Endothelial cell of umbilical vein (primary cell): Measurements from ENCODE around the gene PLXDC1. TPM values are rescaled to one million over a fixed set of nuclear protein-coding genes. Genes with fewer than 3 reads are reported as not detected.

Experiments used
- BruUV-seq: library from RNA; stranded (reverse); fragments of 400-500 nt; replicated peaks from 2 replicates; lab custom pipeline; 2021; lab: Mats Ljungman, UMichigan
- CTCF ChIA-PET: fragments of 300-600, 350-600 bp; sonication (Branson Sonifier 250); formaldehyde crosslinking; loops from one replicate; lab custom pipeline; 2021; ENCODE audit warnings: antibody characterized with exemption, inconsistent platforms; lab: Charles Lee
- POLR2A ChIA-PET: fragments of 300-600, 350-600 bp; sonication (Branson Sonifier 250); formaldehyde crosslinking; loops from one replicate; lab custom pipeline; 2021; ENCODE audit warnings: antibody characterized with exemption, inconsistent platforms; lab: Charles Lee
- DNase-seq: peaks from one replicate; pipeline ENCODE4 v3.0.0-alpha.2; 2011; ENCODE audit warnings: low read depth, low spot score
- FAIRE-seq: peaks from 2 replicates; lab custom pipeline; 2011; peaks lifted over from hg19 to GRCh38; lab: Jason Lieb, UNC
- H2AFZ ChIP-seq: 2 replicates; pipeline ENCODE4 v1.6.0; 2012; ENCODE audit warnings: low read depth, low read length, control low read depth, inconsistent platforms
- H3K27ac ChIP-seq: 2 replicates; pipeline ENCODE4 v1.5.1; 2011; ENCODE audit warnings: low read depth, mild to moderate bottlenecking, control low read depth, low read length, moderate library complexity; ENCODE audit not compliant: insufficient read depth
- H3K27me3 ChIP-seq, 2 experiments: 2 replicates each; pipeline versions ENCODE4 v1.6.0 to v1.6.1; 2011; ENCODE audit warnings: low read length in 2 of 2, mixed read lengths in 1 of 2; ENCODE audit not compliant: control insufficient read depth in 2 of 2, insufficient read depth in 2 of 2
- H3K36me3 ChIP-seq, 2 experiments: 2 replicates in 1 of 2; 3 replicates in 1 of 2; pipeline ENCODE4 v1.5.1; 2011; ENCODE audit warnings: low read length in 2 of 2, mild to moderate bottlenecking in 1 of 2, moderate library complexity in 1 of 2; ENCODE audit not compliant: control insufficient read depth in 2 of 2, insufficient read depth in 2 of 2; ENCODE audit errors: extremely low read depth in 1 of 2
- H3K4me1 ChIP-seq: 3 replicates; pipeline ENCODE4 v1.5.1; 2011; ENCODE audit warnings: mild to moderate bottlenecking, low read length; ENCODE audit not compliant: control insufficient read depth, insufficient read depth; ENCODE audit errors: extremely low read depth
- H3K4me2 ChIP-seq: 2 replicates; pipeline ENCODE4 v1.6.1; 2011; ENCODE audit warnings: low read length, control low read depth, mixed read lengths; ENCODE audit not compliant: insufficient read depth
- H3K4me3 ChIP-seq, 3 experiments: fragments of 200-600 bp in 1 of 3; sonication (generic), shearing (Covaris generic) in 1 of 3; replicated peaks in 1 of 3; 2 replicates each; pipeline ENCODE4 v1.5.1; 2011 to 2016; ENCODE audit warnings: control low read depth in 3 of 3, low read length in 3 of 3, mild to moderate bottlenecking in 2 of 3, inconsistent platforms in 1 of 3, low read depth in 1 of 3, moderate library complexity in 1 of 3; ENCODE audit not compliant: insufficient read depth in 1 of 3
- H3K79me2 ChIP-seq: 2 replicates; pipeline ENCODE4 v1.6.0; 2012; ENCODE audit warnings: low read length, inconsistent platforms; ENCODE audit not compliant: control insufficient read depth, insufficient read depth
- H3K9ac ChIP-seq: replicated peaks from 2 replicates; pipeline ENCODE3; 2011; ENCODE audit warnings: low read length, control low read depth; ENCODE audit not compliant: insufficient read depth; ENCODE audit errors: extremely low read depth
- H3K9me1 ChIP-seq: replicated peaks from 3 replicates; pipeline ENCODE4 v1.6.0; 2011; ENCODE audit warnings: mild to moderate bottlenecking, low read length; ENCODE audit not compliant: control insufficient read depth, insufficient read depth; ENCODE audit errors: extremely low read depth
- H3K9me3 ChIP-seq: replicated peaks from 2 replicates; pipeline ENCODE4 v1.5.1; 2012; ENCODE audit warnings: low read length, inconsistent platforms; ENCODE audit not compliant: control insufficient read depth, insufficient read depth
- H4K20me1 ChIP-seq: replicated peaks from 2 replicates; pipeline ENCODE3; 2011; ENCODE audit warnings: mild to moderate bottlenecking, low read length; ENCODE audit not compliant: control insufficient read depth, insufficient read depth; ENCODE audit errors: extremely low read depth
- EZH2 ChIP-seq: IDR thresholded peaks from 2 replicates; pipeline ENCODE4 v1.6.1; 2012; ENCODE audit warnings: borderline replicate concordance, low read depth, mild to moderate bottlenecking, moderate library complexity, low read length, inconsistent platforms; ENCODE audit not compliant: severe bottlenecking
- FOS ChIP-seq: IDR thresholded peaks from 2 replicates; pipeline ENCODE4 v1.6.1; 2011; ENCODE audit warnings: mild to moderate bottlenecking, low read length, moderate library complexity, borderline replicate concordance; ENCODE audit not compliant: insufficient read depth
- GATA2 ChIP-seq: IDR thresholded peaks from 2 replicates; pipeline ENCODE4 v1.7.0; 2011; ENCODE audit warnings: low read depth, mild to moderate bottlenecking, moderate library complexity, mixed read lengths, low read length; ENCODE audit not compliant: insufficient read length, insufficient read depth
- JUN ChIP-seq: IDR thresholded peaks from 2 replicates; pipeline ENCODE4 v1.6.1; 2011; ENCODE audit warnings: borderline replicate concordance, low read depth; ENCODE audit not compliant: insufficient read length, insufficient read depth
- MAX ChIP-seq: IDR thresholded peaks from 2 replicates; pipeline ENCODE4 v1.6.1; 2011; ENCODE audit not compliant: insufficient read depth, insufficient read length
- POLR2A ChIP-seq: IDR thresholded peaks from 2 replicates; pipeline ENCODE4 v1.6.1; 2012; ENCODE audit warnings: low read depth, mild to moderate bottlenecking, control low read depth, low read length
- POLR2AphosphoS5 ChIP-seq: IDR thresholded peaks from 2 replicates; pipeline ENCODE4 v1.6.1; 2012; ENCODE audit warnings: low read depth, mild to moderate bottlenecking, control low read depth, low read length, moderate library complexity; ENCODE audit not compliant: insufficient read depth
- dilution Hi-C: fragments of 300-500 bp; cut with MboI; formaldehyde crosslinking; loops from one replicate; pipeline ENCODE4 v1.15.0; 2019; ENCODE audit warnings: low sequenced_read_pairs; ENCODE audit not compliant: extremely low pct_ligation_motif_present
- intact Hi-C: fragments of 100-400 bp; cut with micrococcal nuclease; formaldehyde crosslinking; loops from one replicate; pipeline ENCODE4 v1.10.0; 2022
- polyA plus RNA-seq, 4 experiments: library from polyadenylated mRNA; depleted of rRNA in 3 of 4; stranded (reverse) in 3 of 4; unstranded in 1 of 4; fragments of >200 nt; gene quantifications; 2 replicates each; pipeline versions ENCODE4 v1.2.1 to v1.2.3, GENCODE V29; 2011 to 2012; ENCODE audit warnings: missing spikeins in 1 of 4
- total RNA-seq: library from RNA; stranded (reverse); gene quantifications from 2 replicates; pipeline ENCODE4 v1.2.3, GENCODE V29; 2021
- TF ChIP-seq, protein P1 (sequence below), 2 donors: IDR thresholded peaks; 1 replicate in 1 of 2; 2 replicates in 1 of 2; pipeline ENCODE4 v1.5.1; 2011; ENCODE audit warnings: low read length in 2 of 2, mild to moderate bottlenecking in 2 of 2, moderate library complexity in 2 of 2, control low read depth in 1 of 2, inconsistent platforms in 1 of 2, low read depth in 1 of 2; ENCODE audit not compliant: insufficient read depth in 1 of 2; ENCODE audit errors: extremely low read depth in 1 of 2

Gene PLXDC1
- total and polyA plus RNA-seq, 2 donors (not counting 3 experiments of a cell fraction or from before 2014, with no cell fraction given): 0.03 TPM; not detected in 1

DNA sequence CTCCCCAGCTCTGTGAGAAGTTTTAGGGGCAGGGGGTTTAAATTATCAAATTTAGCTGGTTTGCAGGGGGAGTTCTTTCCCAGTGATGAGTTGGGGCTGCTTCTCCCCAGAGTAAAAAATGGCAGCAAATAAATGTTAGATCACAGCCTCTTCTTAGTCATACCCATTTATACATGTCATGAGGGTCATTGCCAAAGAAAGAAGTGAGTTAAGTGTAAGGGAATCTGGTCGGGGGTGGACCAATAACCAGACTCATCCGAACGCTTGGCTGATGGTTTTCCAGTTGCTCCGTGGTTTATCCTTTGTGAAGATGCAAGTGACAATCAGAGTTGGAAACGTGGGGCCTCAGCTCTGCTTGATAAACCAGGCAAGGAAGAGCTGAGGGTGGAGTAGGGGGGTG lies 87.1 kb downstream of the PLXDC1 start:
- Histone ChIP-seq H3K27me3 (peaks cover 4 to 8% of the 10 kb centered on the region in 2 experiments), H4K20me1 (no peaks in the 10 kb centered on the region), H3K9ac (no peak overlapping the region), H3K4me3 (no peak overlapping the region), H3K79me2 (no peaks in the 10 kb centered on the region), H3K9me3 (no peaks in the 10 kb centered on the region), H3K9me1 (no peaks in the 10 kb centered on the region), H3K36me3 (no peaks in the 10 kb centered on the region), H3K27ac (no peak overlapping the region), H3K4me1 (no peaks in the 10 kb centered on the region), H3K4me2 (no peak overlapping the region), H2AFZ (no peak overlapping the region)
- CTCF ChIA-PET: interaction anchor here (0.7 to 2.8 kb wide), 5 partner anchors 10 to 101 kb away, joined by 3 to 17 read pairs (median 3); no protein-coding TSS in a partner anchor
- dilution Hi-C loops (no loop called here), intact Hi-C loops (no loop called here)
- POLR2A ChIA-PET: no interaction called here
- DNase-seq (no peak), FAIRE-seq (no peak)
- no peak for TF ChIP-seq POLR2AphosphoS5
- TF ChIP-seq POLR2A: no peak
- TF ChIP-seq, protein P1, sequence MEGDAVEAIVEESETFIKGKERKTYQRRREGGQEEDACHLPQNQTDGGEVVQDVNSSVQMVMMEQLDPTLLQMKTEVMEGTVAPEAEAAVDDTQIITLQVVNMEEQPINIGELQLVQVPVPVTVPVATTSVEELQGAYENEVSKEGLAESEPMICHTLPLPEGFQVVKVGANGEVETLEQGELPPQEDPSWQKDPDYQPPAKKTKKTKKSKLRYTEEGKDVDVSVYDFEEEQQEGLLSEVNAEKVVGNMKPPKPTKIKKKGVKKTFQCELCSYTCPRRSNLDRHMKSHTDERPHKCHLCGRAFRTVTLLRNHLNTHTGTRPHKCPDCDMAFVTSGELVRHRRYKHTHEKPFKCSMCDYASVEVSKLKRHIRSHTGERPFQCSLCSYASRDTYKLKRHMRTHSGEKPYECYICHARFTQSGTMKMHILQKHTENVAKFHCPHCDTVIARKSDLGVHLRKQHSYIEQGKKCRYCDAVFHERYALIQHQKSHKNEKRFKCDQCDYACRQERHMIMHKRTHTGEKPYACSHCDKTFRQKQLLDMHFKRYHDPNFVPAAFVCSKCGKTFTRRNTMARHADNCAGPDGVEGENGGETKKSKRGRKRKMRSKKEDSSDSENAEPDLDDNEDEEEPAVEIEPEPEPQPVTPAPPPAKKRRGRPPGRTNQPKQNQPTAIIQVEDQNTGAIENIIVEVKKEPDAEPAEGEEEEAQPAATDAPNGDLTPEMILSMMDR (IDR thresholded peaks at IDR 0.05; ENCODE audit: extremely low read depth in 1 of 2, insufficient read depth in 1 of 2, low read depth in 1 of 2, low read length in 2 of 2): no peak
- no peak for TF ChIP-seq GATA2
- TF ChIP-seq EZH2: no peak
- no peak for TF ChIP-seq MAX
- no peak for TF ChIP-seq JUN
- TF ChIP-seq FOS: no peak
- no TSS peak for BruUV-seq
